ENCODE measurements around the gene CCL18.
A peak's percentile ranks its signal among the peaks of the same experiment; 100 is the strongest.

The CCL18 gene

GRCh38 chr17:36027761-36028160, 36.3 kb upstream of the CCL18 start:
- no peak for DNase-seq
- 33% methylated on average over 4 of the region's 4 CpGs for WGBS (ENCODE audit: insufficient coverage)
- Histone ChIP-seq H3K4me3 (ENCODE audit: control insufficient read depth in 1 of 7, extremely low read depth in 1 of 7, insufficient read depth in 4 of 7, low read depth in 2 of 7, low read length in 6 of 7) (no peak overlapping the region), H3K27me3 (replicated peaks in 2 of 5; ENCODE audit: control insufficient read depth in 4 of 5, insufficient read depth in 5 of 5, low read length in 4 of 5) (no peaks in the 10 kb centered on the region), H3K9me3 (ENCODE audit: control extremely low read depth in 1 of 5, control insufficient read depth in 4 of 5, insufficient read depth in 2 of 5, low read depth in 1 of 5, low read length in 4 of 5) (peaks cover 0 to 5% (median 0%) of the 10 kb centered on the region in 5 experiments), H3K4me1 (ENCODE audit: control extremely low read depth in 1 of 4, control insufficient read depth in 4 of 4, insufficient read depth in 4 of 4, low read length in 3 of 4) (peaks cover 0 to 1% (median 0%) of the 10 kb centered on the region in 4 experiments), H3K36me3 (ENCODE audit: control insufficient read depth in 4 of 4, insufficient read depth in 4 of 4, low read length in 3 of 4) (no peaks in the 10 kb centered on the region), H3K27ac (ENCODE audit: insufficient read depth in 1 of 2, low read depth in 1 of 2, low read length in 2 of 2, poor library complexity in 1 of 2, severe bottlenecking in 2 of 2) (no peak overlapping the region)
- ChIA-PET CTCF (interaction anchor here (1.0 kb wide), 1 partner anchor 121 kb away, joined by 3 read pairs; no protein-coding TSS in a partner anchor), POLR2A (no interaction called here)

GRCh38 chr17:36030956-36031355, 33.1 kb upstream of the CCL18 start:
- no peaks in the 10 kb centered on the region for H3K27me3 ChIP-seq (replicated peaks in 2 of 5; ENCODE audit: control insufficient read depth in 4 of 5, insufficient read depth in 5 of 5, low read length in 4 of 5)
- ChIA-PET CTCF (interaction anchor here (1.5 kb wide), 1 partner anchor 118 kb away, joined by 6 read pairs; no protein-coding TSS in a partner anchor), POLR2A (no interaction called here)
- H3K9me3 ChIP-seq (ENCODE audit: control extremely low read depth in 1 of 5, control insufficient read depth in 4 of 5, insufficient read depth in 2 of 5, low read depth in 1 of 5, low read length in 4 of 5), result no peaks in the 10 kb centered on the region
- H3K27ac ChIP-seq (ENCODE audit: insufficient read depth in 1 of 2, low read depth in 1 of 2, low read length in 2 of 2, poor library complexity in 1 of 2, severe bottlenecking in 2 of 2), result no peak overlapping the region
- DNase-seq, result no peak
- no peaks in the 10 kb centered on the region for H3K36me3 ChIP-seq (ENCODE audit: control insufficient read depth in 4 of 4, insufficient read depth in 4 of 4, low read length in 3 of 4)
- H3K4me3 ChIP-seq (ENCODE audit: control insufficient read depth in 1 of 7, extremely low read depth in 1 of 7, insufficient read depth in 4 of 7, low read depth in 2 of 7, low read length in 6 of 7), result no peak overlapping the region
- peaks cover 3 to 28% (median 10%) of the 10 kb centered on the region in 4 experiments for H3K4me1 ChIP-seq (ENCODE audit: control extremely low read depth in 1 of 4, control insufficient read depth in 4 of 4, insufficient read depth in 4 of 4, low read length in 3 of 4)
- no CpG with 5 or more reads among the region's 1 CpG for WGBS (ENCODE audit: insufficient coverage)

- peak; percentile 52 to 87 (median 74) for DNase-seq
- WGBS (ENCODE audit: insufficient coverage), result no CpG with 5 or more reads among the region's 3 CpGs
- Histone ChIP-seq H3K36me3 (ENCODE audit: control insufficient read depth in 4 of 4, insufficient read depth in 4 of 4, low read length in 3 of 4) (no peaks in the 10 kb centered on the region), H3K9me3 (ENCODE audit: control extremely low read depth in 1 of 5, control insufficient read depth in 4 of 5, insufficient read depth in 2 of 5, low read depth in 1 of 5, low read length in 4 of 5) (no peaks in the 10 kb centered on the region), H3K27me3 (replicated peaks in 2 of 5; ENCODE audit: control insufficient read depth in 4 of 5, insufficient read depth in 5 of 5, low read length in 4 of 5) (no peaks in the 10 kb centered on the region), H3K4me1 (ENCODE audit: control extremely low read depth in 1 of 4, control insufficient read depth in 4 of 4, insufficient read depth in 4 of 4, low read length in 3 of 4) (peaks cover 5 to 39% (median 14%) of the 10 kb centered on the region in 4 experiments), H3K27ac (ENCODE audit: insufficient read depth in 1 of 2, low read depth in 1 of 2, low read length in 2 of 2, poor library complexity in 1 of 2, severe bottlenecking in 2 of 2) (no peak overlapping the region), H3K4me3 (ENCODE audit: control insufficient read depth in 1 of 7, extremely low read depth in 1 of 7, insufficient read depth in 4 of 7, low read depth in 2 of 7, low read length in 6 of 7) (peak overlapping the region in 2 of 7 experiments; percentile 33 to 35)
- ChIA-PET POLR2A (no interaction called here), CTCF (no interaction called here)
Measured at GRCh38 chr17:36034127-36034526, 29.9 kb upstream of the CCL18 start.

DNA sequence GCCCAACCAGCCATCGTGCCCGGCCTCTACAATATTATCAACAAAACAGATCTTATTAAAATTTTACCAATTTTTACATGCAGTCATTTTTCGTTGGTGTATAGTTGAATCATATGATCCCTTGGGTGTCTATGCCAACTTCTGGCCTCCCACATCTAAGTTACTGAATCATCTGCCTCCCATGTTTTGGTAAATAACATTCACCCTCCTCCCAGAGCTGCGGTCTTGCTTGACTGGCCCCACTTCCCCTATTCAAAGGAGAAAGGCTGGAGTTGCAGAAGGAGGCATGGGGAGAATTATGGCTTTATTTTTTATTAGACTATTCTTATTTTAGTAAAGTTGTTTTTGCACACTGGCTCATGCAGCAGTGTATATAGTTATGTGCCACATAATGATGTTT, 27.8 kb upstream of the CCL18 start:
- Histone ChIP-seq H3K27ac (ENCODE audit: insufficient read depth in 1 of 2, low read depth in 1 of 2, low read length in 2 of 2, poor library complexity in 1 of 2, severe bottlenecking in 2 of 2) (no peak overlapping the region), H3K27me3 (replicated peaks in 2 of 5; ENCODE audit: control insufficient read depth in 4 of 5, insufficient read depth in 5 of 5, low read length in 4 of 5) (no peaks in the 10 kb centered on the region), H3K9me3 (ENCODE audit: control extremely low read depth in 1 of 5, control insufficient read depth in 4 of 5, insufficient read depth in 2 of 5, low read depth in 1 of 5, low read length in 4 of 5) (no peaks in the 10 kb centered on the region), H3K4me1 (ENCODE audit: control extremely low read depth in 1 of 4, control insufficient read depth in 4 of 4, insufficient read depth in 4 of 4, low read length in 3 of 4) (peaks cover 5 to 39% (median 14%) of the 10 kb centered on the region in 4 experiments), H3K36me3 (ENCODE audit: control insufficient read depth in 4 of 4, insufficient read depth in 4 of 4, low read length in 3 of 4) (no peaks in the 10 kb centered on the region), H3K4me3 (ENCODE audit: control insufficient read depth in 1 of 7, extremely low read depth in 1 of 7, insufficient read depth in 4 of 7, low read depth in 2 of 7, low read length in 6 of 7) (no peak overlapping the region)
- no CpG with 5 or more reads among the region's 4 CpGs for WGBS (ENCODE audit: insufficient coverage)
- POLR2A ChIA-PET, result no interaction called here
- DNase-seq, result peak in 2 of 3 donors; percentile 64 to 71
- CTCF ChIA-PET, result interaction anchor here (1.3 kb wide), 1 partner anchor 36 kb away, joined by 3 read pairs; no protein-coding TSS in a partner anchor

- Histone ChIP-seq H3K4me1 (ENCODE audit: control extremely low read depth in 1 of 4, control insufficient read depth in 4 of 4, insufficient read depth in 4 of 4, low read length in 3 of 4) (no peaks in the 10 kb centered on the region), H3K36me3 (ENCODE audit: control insufficient read depth in 4 of 4, insufficient read depth in 4 of 4, low read length in 3 of 4) (no peaks in the 10 kb centered on the region), H3K27ac (ENCODE audit: insufficient read depth in 1 of 2, low read depth in 1 of 2, low read length in 2 of 2, poor library complexity in 1 of 2, severe bottlenecking in 2 of 2) (no peak overlapping the region), H3K9me3 (ENCODE audit: control extremely low read depth in 1 of 5, control insufficient read depth in 4 of 5, insufficient read depth in 2 of 5, low read depth in 1 of 5, low read length in 4 of 5) (peaks cover 3 to 37% (median 6%) of the 10 kb centered on the region in 5 experiments), H3K27me3 (replicated peaks in 2 of 5; ENCODE audit: control insufficient read depth in 4 of 5, insufficient read depth in 5 of 5, low read length in 4 of 5) (no peaks in the 10 kb centered on the region), H3K4me3 (ENCODE audit: control insufficient read depth in 1 of 7, extremely low read depth in 1 of 7, insufficient read depth in 4 of 7, low read depth in 2 of 7, low read length in 6 of 7) (no peak overlapping the region)
- 100% methylated on average over 1 of the region's 2 CpGs for WGBS (ENCODE audit: insufficient coverage)
- ChIA-PET CTCF (interaction anchor here (1.1 kb wide), 1 partner anchor 198 kb away, joined by 3 read pairs; no protein-coding TSS in a partner anchor), POLR2A (no interaction called here)
- DNase-seq, result peak in 1 of 3 donors; percentile 40
Measured at GRCh38 chr17:36048066-36048465, 16.0 kb upstream of the CCL18 start.

- Histone ChIP-seq H3K36me3 (ENCODE audit: control insufficient read depth in 4 of 4, insufficient read depth in 4 of 4, low read length in 3 of 4) (no peaks in the 10 kb centered on the region), H3K4me3 (ENCODE audit: control insufficient read depth in 1 of 7, extremely low read depth in 1 of 7, insufficient read depth in 4 of 7, low read depth in 2 of 7, low read length in 6 of 7) (no peak overlapping the region), H3K9me3 (ENCODE audit: control extremely low read depth in 1 of 5, control insufficient read depth in 4 of 5, insufficient read depth in 2 of 5, low read depth in 1 of 5, low read length in 4 of 5) (peaks cover 3 to 37% (median 6%) of the 10 kb centered on the region in 5 experiments), H3K4me1 (ENCODE audit: control extremely low read depth in 1 of 4, control insufficient read depth in 4 of 4, insufficient read depth in 4 of 4, low read length in 3 of 4) (no peaks in the 10 kb centered on the region), H3K27me3 (replicated peaks in 2 of 5; ENCODE audit: control insufficient read depth in 4 of 5, insufficient read depth in 5 of 5, low read length in 4 of 5) (no peaks in the 10 kb centered on the region), H3K27ac (ENCODE audit: insufficient read depth in 1 of 2, low read depth in 1 of 2, low read length in 2 of 2, poor library complexity in 1 of 2, severe bottlenecking in 2 of 2) (no peak overlapping the region)
- no CpG with 5 or more reads among the region's 2 CpGs for WGBS (ENCODE audit: insufficient coverage)
- CTCF ChIA-PET, result no interaction called here
- POLR2A ChIA-PET, result no interaction called here
- DNase-seq, result peak in 1 of 3 donors; percentile 18
Measured at GRCh38 chr17:36049643-36050042, 14.4 kb upstream of the CCL18 start.

- no peaks in the 10 kb centered on the region for H3K27me3 ChIP-seq (replicated peaks in 2 of 5; ENCODE audit: control insufficient read depth in 4 of 5, insufficient read depth in 5 of 5, low read length in 4 of 5)
- CTCF ChIA-PET, result interaction anchor here (1.1 to 1.3 kb wide), 2 partner anchors 17 to 94 kb away, joined by 3 read pairs; no protein-coding TSS in a partner anchor
- DNase-seq, result no peak
- H3K36me3 ChIP-seq (ENCODE audit: control insufficient read depth in 4 of 4, insufficient read depth in 4 of 4, low read length in 3 of 4), result no peaks in the 10 kb centered on the region
- H3K27ac ChIP-seq (ENCODE audit: insufficient read depth in 1 of 2, low read depth in 1 of 2, low read length in 2 of 2, poor library complexity in 1 of 2, severe bottlenecking in 2 of 2), result no peak overlapping the region
- 100% methylated on average over 2 of the region's 2 CpGs for WGBS (ENCODE audit: insufficient coverage)
- no peak overlapping the region for H3K4me3 ChIP-seq (ENCODE audit: control insufficient read depth in 1 of 7, extremely low read depth in 1 of 7, insufficient read depth in 4 of 7, low read depth in 2 of 7, low read length in 6 of 7)
- peaks cover 0 to 14% (median 0%) of the 10 kb centered on the region in 5 experiments for H3K9me3 ChIP-seq (ENCODE audit: control extremely low read depth in 1 of 5, control insufficient read depth in 4 of 5, insufficient read depth in 2 of 5, low read depth in 1 of 5, low read length in 4 of 5)
- POLR2A ChIA-PET, result no interaction called here
- no peaks in the 10 kb centered on the region for H3K4me1 ChIP-seq (ENCODE audit: control extremely low read depth in 1 of 4, control insufficient read depth in 4 of 4, insufficient read depth in 4 of 4, low read length in 3 of 4)
Measured at GRCh38 chr17:36055171-36055570, 8.9 kb upstream of the CCL18 start.

Data from common myeloid progenitor, CD34-positive (primary cell).